ENCODE results near the gene BAZ1B.

GRCh38 chr7:73431041-73431835, 90.9 kb downstream of the BAZ1B start:
- TF ChIP-seq CTCF (IDR thresholded peaks at IDR 0.05) (no peak), POLR2A (IDR thresholded peaks at IDR 0.05) (no peak)

All from adrenal gland (tissue), 5 donors.